Measurements from ENCODE around the gene GALK1. TPM values are rescaled to one million over a fixed set of nuclear protein-coding genes. Genes with fewer than 3 reads are reported as not detected.
"Not testable (repeated sequence)": the region's sequence is repeated elsewhere in the genome, so short reads cannot be mapped to it uniquely, and the experiment has no call there.

The GALK1 gene
- total RNA-seq, 1 donor from 2014 or later: 31.6 TPM

- peaks cover 29% of the 10 kb centered on the region for H3K4me1 ChIP-seq
- no peaks in the 10 kb centered on the region for H3K27me3 ChIP-seq
- H3K9me3 ChIP-seq: no peaks in the 10 kb centered on the region
- H3K4me3 ChIP-seq: peak overlapping the region; percentile 22
- intact Hi-C loops (cut with DNase I): no loop called here
- peaks cover 7% of the 10 kb centered on the region for H3K36me3 ChIP-seq
- no peak for DNase-seq
- peak; percentile 72 for TF ChIP-seq CTCF (IDR thresholded peaks at IDR 0.05)
- peak overlapping the region; percentile 96 for H3K27ac ChIP-seq
- no peak for ATAC-seq
Measured at GRCh38 chr17:75783069-75783783, 18.2 kb upstream of the GALK1 start.

GRCh38 chr17:75779987-75780889 lies 15.2 kb upstream of the GALK1 start:
- H3K27me3 ChIP-seq: no peaks in the 10 kb centered on the region
- no peak overlapping the region for H3K4me3 ChIP-seq
- no peak for TF ChIP-seq CTCF (IDR thresholded peaks at IDR 0.05)
- DNase-seq (no peak), ATAC-seq (no peak)
- intact Hi-C loops (cut with DNase I): no loop called here
- H3K36me3 ChIP-seq: peaks cover 33% of the 10 kb centered on the region
- no peaks in the 10 kb centered on the region for H3K9me3 ChIP-seq
- H3K4me1 ChIP-seq: peaks cover 27% of the 10 kb centered on the region
- no peak overlapping the region for H3K27ac ChIP-seq

GRCh38 chr17:75779250-75779986 lies 14.4 kb upstream of the GALK1 start:
- Histone ChIP-seq H3K27me3 (no peaks in the 10 kb centered on the region), H3K4me3 (peak overlapping the region; percentile 81), H3K4me1 (peaks cover 27% of the 10 kb centered on the region), H3K9me3 (no peaks in the 10 kb centered on the region), H3K36me3 (peaks cover 40% of the 10 kb centered on the region), H3K27ac (peak overlapping the region; percentile 99)
- DNase-seq (peak; percentile 97), ATAC-seq (peak; percentile 80)
- intact Hi-C loops (cut with DNase I): no loop called here
- peak; percentile 4 for TF ChIP-seq CTCF (IDR thresholded peaks at IDR 0.05)

GRCh38 chr17:75778861-75779249 lies 13.9 kb upstream of the GALK1 start:
- no peaks in the 10 kb centered on the region for H3K27me3 ChIP-seq
- H3K36me3 ChIP-seq: peaks cover 42% of the 10 kb centered on the region
- DNase-seq: no peak
- ATAC-seq: peak; percentile 10
- peak overlapping the region; percentile 99 for H3K27ac ChIP-seq
- H3K9me3 ChIP-seq: no peaks in the 10 kb centered on the region
- H3K4me3 ChIP-seq: peak overlapping the region; percentile 81
- peak; percentile 52 for TF ChIP-seq CTCF (IDR thresholded peaks at IDR 0.05)
- peaks cover 23% of the 10 kb centered on the region for H3K4me1 ChIP-seq
- intact Hi-C loops (cut with DNase I): no loop called here

GRCh38 chr17:75778066-75778860 lies 13.3 kb upstream of the GALK1 start:
- H3K4me3 ChIP-seq: peak overlapping the region; percentile 81
- H3K27me3 ChIP-seq; H3K9me3 ChIP-seq; intact Hi-C loops (cut with DNase I); ATAC-seq; DNase-seq: not testable (repeated sequence)
- H3K27ac ChIP-seq: peak overlapping the region; percentile 99
- peaks cover 20% of the 10 kb centered on the region for H3K4me1 ChIP-seq
- H3K36me3 ChIP-seq: peaks cover 42% of the 10 kb centered on the region
